Activated B cell treated with CpG ODN at 0.5 μM for 24 hours (primary cell): ENCODE results near the gene ANKS6. TPM values are rescaled to one million over a fixed set of nuclear protein-coding genes. Genes with fewer than 3 reads are reported as not detected.

ENCODE experiments used
- ATAC-seq: fragments of 200-7000 bp; cut with Tn5 transposase; one replicate; pipeline ENCODE4 v1.10.0; 2021; ENCODE audit warnings: low read depth, mild to moderate bottlenecking, moderate library complexity
- CTCF ChIA-PET: fragments of 350-600 bp; sonication (Branson Sonifier 250); formaldehyde crosslinking; loops from one replicate; lab custom pipeline; 2021; ENCODE audit warnings: antibody characterized with exemption; lab: Charles Lee
- POLR2A ChIA-PET: fragments of 350-600 bp; sonication (Branson Sonifier 250); formaldehyde crosslinking; loops from one replicate; lab custom pipeline; 2021; ENCODE audit warnings: antibody characterized with exemption; lab: Charles Lee
- DNase-seq: peaks from one replicate; pipeline ENCODE4 v3.0.0; 2022
- H3K27ac Mint-ChIP-seq: one replicate; pipeline ENCODE4 v1.8.0; 2020; ENCODE audit warnings: mixed read lengths
- H3K27me3 Mint-ChIP-seq: one replicate; pipeline ENCODE4 v1.8.0; 2021; ENCODE audit warnings: mixed read lengths
- H3K36me3 Mint-ChIP-seq: one replicate; pipeline ENCODE4 v1.8.0; 2021; ENCODE audit warnings: low read depth, mixed read lengths
- H3K4me1 Mint-ChIP-seq: one replicate; pipeline ENCODE4 v1.8.0; 2021; ENCODE audit warnings: mixed read lengths
- H3K4me3 Mint-ChIP-seq: one replicate; pipeline ENCODE4 v1.8.0; 2020; ENCODE audit warnings: mild to moderate bottlenecking, mixed read lengths
- H3K9me3 Mint-ChIP-seq: one replicate; pipeline ENCODE4 v1.8.0; 2020; ENCODE audit warnings: mixed read lengths
- intact Hi-C: fragments of 100-400 bp; cut with micrococcal nuclease; formaldehyde crosslinking; loops from one replicate; pipeline ENCODE4 v1.15.1; 2024
- total RNA-seq: library from RNA; stranded (reverse); gene quantifications from 2 replicates; pipeline ENCODE4 v1.2.3, GENCODE V29; 2022
- TF ChIP-seq, protein P1 (sequence below): fragments of 200-600 bp; IDR thresholded peaks from one replicate; pipeline ENCODE4 v1.8.0; 2022; ENCODE audit warnings: antibody characterized with exemption, mild to moderate bottlenecking

ANKS6 gene
- total RNA-seq, 1 donor from 2014 or later, result 14.8 TPM

DNA sequence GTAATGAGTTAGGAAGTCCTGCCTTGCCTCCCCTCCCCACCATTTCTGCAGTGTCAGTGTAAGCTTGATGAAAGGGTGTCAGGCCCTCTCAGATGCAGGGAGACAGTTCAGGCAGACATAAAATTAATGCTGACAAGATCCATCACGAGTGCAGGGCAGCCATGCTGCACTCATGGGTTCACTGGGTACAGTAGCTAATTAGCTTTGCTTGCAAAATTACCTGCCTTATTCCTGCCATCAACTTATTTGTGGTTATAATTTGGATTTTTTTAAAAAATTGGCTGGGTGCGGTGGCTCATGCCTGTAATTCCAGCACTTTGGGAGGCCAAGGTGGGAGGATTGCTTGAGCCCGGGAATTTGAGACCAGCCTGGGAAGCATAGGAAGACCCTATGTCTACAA lies 29.1 kb upstream of the ANKS6 start:
- ATAC-seq, result no peak
- Mint-ChIP-seq H3K27ac (no peak overlapping the region), H3K27me3 (no peaks in the 10 kb centered on the region), H3K9me3 (no peaks in the 10 kb centered on the region), H3K4me3 (no peak overlapping the region), H3K36me3 (peaks cover 2% of the 10 kb centered on the region), H3K4me1 (no peaks in the 10 kb centered on the region)
- TF ChIP-seq, protein P1, sequence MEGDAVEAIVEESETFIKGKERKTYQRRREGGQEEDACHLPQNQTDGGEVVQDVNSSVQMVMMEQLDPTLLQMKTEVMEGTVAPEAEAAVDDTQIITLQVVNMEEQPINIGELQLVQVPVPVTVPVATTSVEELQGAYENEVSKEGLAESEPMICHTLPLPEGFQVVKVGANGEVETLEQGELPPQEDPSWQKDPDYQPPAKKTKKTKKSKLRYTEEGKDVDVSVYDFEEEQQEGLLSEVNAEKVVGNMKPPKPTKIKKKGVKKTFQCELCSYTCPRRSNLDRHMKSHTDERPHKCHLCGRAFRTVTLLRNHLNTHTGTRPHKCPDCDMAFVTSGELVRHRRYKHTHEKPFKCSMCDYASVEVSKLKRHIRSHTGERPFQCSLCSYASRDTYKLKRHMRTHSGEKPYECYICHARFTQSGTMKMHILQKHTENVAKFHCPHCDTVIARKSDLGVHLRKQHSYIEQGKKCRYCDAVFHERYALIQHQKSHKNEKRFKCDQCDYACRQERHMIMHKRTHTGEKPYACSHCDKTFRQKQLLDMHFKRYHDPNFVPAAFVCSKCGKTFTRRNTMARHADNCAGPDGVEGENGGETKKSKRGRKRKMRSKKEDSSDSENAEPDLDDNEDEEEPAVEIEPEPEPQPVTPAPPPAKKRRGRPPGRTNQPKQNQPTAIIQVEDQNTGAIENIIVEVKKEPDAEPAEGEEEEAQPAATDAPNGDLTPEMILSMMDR, result no peak
- POLR2A ChIA-PET, result no interaction called here
- intact Hi-C loops, result no loop called here
- no peak for DNase-seq
- CTCF ChIA-PET, result interaction anchor here (1.2 kb wide), 1 partner anchor 22 kb away, joined by 3 read pairs; no protein-coding TSS in a partner anchor

DNA sequence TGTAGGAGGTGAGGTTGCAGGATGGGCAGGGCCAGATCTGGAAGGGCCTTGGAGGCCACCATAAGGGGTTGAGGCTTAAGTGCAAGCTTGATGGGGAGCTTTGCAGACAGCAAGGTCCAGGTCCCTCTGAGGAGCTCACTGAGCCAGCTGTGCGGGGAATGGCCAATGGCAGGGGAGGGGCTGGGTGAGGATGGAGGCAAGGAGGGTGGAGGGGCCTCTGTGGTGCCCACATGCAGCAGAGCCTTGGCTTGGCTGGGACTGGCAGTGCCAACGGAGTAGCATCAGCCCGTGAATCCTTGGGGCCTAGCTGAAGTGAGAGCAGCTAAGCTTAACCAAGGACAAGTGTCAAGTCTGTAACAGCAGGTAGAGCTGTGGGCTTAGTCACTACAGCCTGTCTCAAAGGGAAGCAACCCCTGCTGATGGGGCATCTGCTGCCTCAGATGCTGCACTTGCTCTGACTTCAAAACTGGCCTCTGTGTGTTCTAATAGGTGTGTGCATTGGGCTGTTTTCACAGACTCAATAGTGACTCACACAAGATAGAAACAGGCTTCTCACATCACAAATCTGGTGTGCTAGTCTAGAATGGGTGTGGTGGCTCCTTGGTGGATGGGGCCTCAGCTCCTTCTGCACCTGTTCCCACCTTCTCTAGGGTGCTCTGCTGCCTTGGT lies 27.4 kb upstream of the ANKS6 start:
- H3K27ac Mint-ChIP-seq, result no peak overlapping the region
- H3K4me1 Mint-ChIP-seq, result no peaks in the 10 kb centered on the region
- CTCF ChIA-PET, result no interaction called here
- no peaks in the 10 kb centered on the region for H3K27me3 Mint-ChIP-seq
- no peak overlapping the region for H3K4me3 Mint-ChIP-seq
- ATAC-seq, result no peak
- peaks cover 2% of the 10 kb centered on the region for H3K36me3 Mint-ChIP-seq
- POLR2A ChIA-PET, result no interaction called here
- intact Hi-C loops, result no loop called here
- TF ChIP-seq, protein P1, result no peak
- H3K9me3 Mint-ChIP-seq, result peaks cover under 1% of the 10 kb centered on the region
- no peak for DNase-seq

DNA sequence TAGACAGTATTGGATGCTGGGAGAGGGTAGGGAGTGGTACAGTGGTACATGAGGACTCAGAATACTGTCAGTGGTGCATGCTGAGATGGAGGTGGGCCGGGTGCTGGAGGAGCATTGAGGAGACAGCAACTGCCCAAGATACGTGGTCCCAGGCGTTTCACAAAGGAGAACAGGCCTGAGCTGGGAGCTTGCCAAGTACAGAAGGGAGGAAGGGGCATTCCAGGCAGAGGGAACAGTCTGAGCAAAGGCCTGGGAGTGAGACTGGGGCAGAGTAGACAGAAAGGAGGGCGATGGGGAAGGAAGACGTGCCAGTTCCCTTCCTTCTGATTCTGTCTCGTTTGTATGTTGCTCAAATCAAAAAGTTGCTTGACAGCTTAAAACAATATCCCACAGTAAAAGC lies 26.3 kb upstream of the ANKS6 start:
- H3K4me3 Mint-ChIP-seq, result no peak overlapping the region
- ATAC-seq (no peak), DNase-seq (no peak)
- H3K36me3 Mint-ChIP-seq, result peaks cover 2% of the 10 kb centered on the region
- CTCF ChIA-PET, result no interaction called here
- TF ChIP-seq, protein P1, result no peak
- no peaks in the 10 kb centered on the region for H3K4me1 Mint-ChIP-seq
- no peak overlapping the region for H3K27ac Mint-ChIP-seq
- intact Hi-C loops, result no loop called here
- H3K27me3 Mint-ChIP-seq, result no peaks in the 10 kb centered on the region
- POLR2A ChIA-PET, result no interaction called here
- H3K9me3 Mint-ChIP-seq, result peaks cover 3% of the 10 kb centered on the region

DNA sequence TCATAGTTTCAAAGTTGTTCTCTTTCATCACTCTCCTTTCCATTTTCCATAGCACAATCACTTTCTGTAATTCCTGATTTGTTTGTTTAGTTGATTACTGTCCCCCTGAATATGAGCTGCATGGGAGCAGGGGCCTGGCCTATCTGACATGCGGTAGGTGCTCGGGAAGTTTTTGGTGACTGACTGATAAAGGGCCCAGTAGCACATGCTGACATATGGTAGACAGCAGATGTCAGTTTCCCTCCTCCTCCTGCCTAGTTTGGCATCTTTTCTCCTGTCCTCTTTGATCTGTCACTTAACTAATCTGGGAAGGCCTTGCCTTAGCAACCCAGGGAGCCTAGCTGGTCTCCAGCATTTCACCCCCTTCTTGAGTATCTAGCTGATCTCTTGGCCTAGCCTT lies 25.5 kb upstream of the ANKS6 start:
- H3K27me3 Mint-ChIP-seq, result no peaks in the 10 kb centered on the region
- peaks cover 1% of the 10 kb centered on the region for H3K36me3 Mint-ChIP-seq
- no peak for DNase-seq
- intact Hi-C loops, result no loop called here
- no peak for ATAC-seq
- H3K27ac Mint-ChIP-seq, result no peak overlapping the region
- peaks cover 3% of the 10 kb centered on the region for H3K9me3 Mint-ChIP-seq
- ChIA-PET POLR2A (no interaction called here), CTCF (no interaction called here)
- TF ChIP-seq, protein P1, result no peak
- no peaks in the 10 kb centered on the region for H3K4me1 Mint-ChIP-seq
- H3K4me3 Mint-ChIP-seq, result no peak overlapping the region

DNA sequence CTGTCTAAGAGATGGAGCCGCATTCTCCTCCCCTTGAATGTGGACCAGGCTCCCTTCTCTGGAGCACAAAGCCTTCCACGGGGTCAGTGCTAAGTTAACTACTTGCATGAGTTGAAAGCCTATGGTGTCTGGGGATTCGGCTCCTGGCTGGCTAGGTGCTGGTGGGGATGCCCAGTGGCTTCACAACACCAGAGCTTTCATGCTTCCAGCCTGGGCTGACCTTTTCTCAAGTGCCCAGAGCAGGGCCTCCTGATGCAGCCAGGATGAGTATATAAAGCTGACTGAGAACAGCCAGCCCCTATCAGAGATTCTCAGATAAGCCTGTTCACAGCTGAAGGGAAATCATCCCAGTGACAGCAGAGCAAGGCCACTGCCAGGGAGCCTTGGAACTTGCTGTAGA lies 22.9 kb upstream of the ANKS6 start:
- POLR2A ChIA-PET, result no interaction called here

More for the DNA sequence above, 22.9 kb upstream of the ANKS6 start:
- DNase-seq (no peak), ATAC-seq (no peak)
- TF ChIP-seq, protein P1, result no peak
- Mint-ChIP-seq H3K36me3 (no peaks in the 10 kb centered on the region), H3K27me3 (no peaks in the 10 kb centered on the region), H3K27ac (no peak overlapping the region), H3K4me1 (no peaks in the 10 kb centered on the region), H3K9me3 (peaks cover 3% of the 10 kb centered on the region), H3K4me3 (no peak overlapping the region)
- CTCF ChIA-PET, result no interaction called here
- intact Hi-C loops, result no loop called here
